Kidney tubule cell (primary cell): ENCODE results near the gene ZNF423.
A peak's percentile ranks its signal among the peaks of the same experiment; 100 is the strongest.

ENCODE experiments used
- DNase-seq: peaks from one replicate; pipeline ENCODE4 v3.0.0-alpha.2; 2018; ENCODE audit warnings: low spot score

Gene ZNF423

GRCh38 chr16:49782405-49782804 lies 73.5 kb downstream of the ZNF423 start:
- DNase-seq, result no peak

DNA sequence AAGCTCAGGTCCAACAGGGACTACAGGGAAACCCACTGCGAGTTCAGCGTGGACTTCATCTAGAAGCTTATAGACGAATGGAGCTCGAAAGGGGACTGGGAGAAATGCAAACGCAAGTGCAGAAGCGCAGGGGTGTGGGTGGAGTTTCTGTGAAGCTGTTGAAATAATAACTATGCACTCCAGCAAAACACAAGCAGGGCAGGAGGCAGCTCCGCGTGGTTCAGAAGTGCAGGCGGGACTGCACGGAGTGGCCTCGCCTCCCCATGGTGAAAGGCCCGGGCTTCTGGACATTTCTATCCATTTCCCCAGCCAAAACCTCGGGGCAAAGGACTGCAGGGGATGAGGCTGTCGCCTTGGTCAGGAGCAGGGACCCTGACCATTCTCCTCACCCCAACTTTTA lies 74.5 kb downstream of the ZNF423 start:
- no peak for DNase-seq

GRCh38 chr16:49780433-49780832 lies 75.5 kb downstream of the ZNF423 start:
- DNase-seq, result no peak

- DNase-seq, result no peak
Observed at GRCh38 chr16:49779979-49780378, 75.9 kb downstream of the ZNF423 start.

GRCh38 chr16:49778202-49778930 lies 77.5 kb downstream of the ZNF423 start:
- DNase-seq, result no peak

- DNase-seq, result no peak
Observed at GRCh38 chr16:49776734-49777133, 79.2 kb downstream of the ZNF423 start.

DNA sequence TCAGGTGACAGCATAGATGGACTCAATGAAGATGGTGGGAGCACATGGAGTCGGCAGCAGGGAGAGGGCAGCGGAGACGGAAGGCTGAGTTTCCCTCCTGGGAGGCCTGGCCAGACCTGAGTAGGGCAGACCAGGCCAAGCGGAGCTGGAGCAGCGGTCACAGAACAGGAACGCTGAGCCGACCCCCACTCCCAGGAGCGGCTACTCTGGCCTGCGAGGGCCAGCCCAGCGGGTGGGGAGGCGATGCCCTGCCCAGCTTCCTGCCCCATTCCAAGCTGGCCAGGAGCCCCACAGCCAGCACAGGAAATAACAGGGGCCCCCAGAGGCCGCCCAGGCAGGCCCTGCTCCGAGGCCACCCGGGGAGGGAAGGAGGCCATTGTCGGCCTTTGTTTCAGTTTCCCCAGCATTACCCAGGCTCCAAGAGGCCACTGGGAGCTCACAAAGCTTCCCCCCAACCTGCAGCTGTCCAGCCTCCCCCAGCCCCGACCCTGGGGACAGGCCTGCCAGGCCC lies 79.8 kb downstream of the ZNF423 start:
- DNase-seq, result no peak

DNA sequence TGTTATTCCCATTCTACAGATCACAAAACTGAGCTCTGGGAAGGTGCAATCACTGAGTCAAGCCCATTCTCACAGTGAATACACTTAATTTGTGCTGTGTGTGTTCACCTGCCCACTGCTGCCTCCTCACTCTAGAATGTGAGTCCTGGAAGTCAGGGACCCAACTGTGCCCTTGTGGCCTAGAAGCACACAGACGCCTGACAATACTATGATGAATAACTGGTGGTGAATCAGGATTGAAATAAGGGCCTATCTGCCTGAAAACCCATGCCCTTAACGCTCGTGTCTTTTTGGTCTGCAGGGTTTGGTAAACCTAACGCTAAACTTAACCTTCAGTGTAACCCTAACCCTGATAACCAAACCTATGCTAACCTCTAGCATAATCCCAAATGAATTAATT lies 80.3 kb downstream of the ZNF423 start:
- no peak for DNase-seq

DNA sequence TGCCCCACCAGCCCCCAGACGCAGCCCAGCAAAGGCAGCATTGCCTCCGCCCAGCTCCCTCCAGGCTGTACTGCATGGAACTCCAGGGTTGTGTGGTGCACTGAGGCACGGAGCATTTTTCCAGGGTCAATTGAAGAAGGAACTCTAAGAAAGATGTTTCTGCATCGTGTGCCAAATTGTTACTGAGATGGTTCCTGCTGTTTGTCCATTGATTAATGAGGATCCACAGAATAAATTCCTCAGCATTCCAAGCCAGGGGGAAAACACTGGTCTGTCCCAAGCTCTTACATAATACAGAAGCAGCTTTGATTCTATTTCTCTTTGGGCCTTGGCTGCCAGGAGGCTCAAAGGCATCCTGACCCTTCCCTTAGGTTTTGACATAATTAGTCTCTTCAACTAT lies 80.9 kb downstream of the ZNF423 start:
- DNase-seq, result no peak

GRCh38 chr16:49773534-49774475 lies 82.1 kb downstream of the ZNF423 start:
- DNase-seq, result no peak

DNA sequence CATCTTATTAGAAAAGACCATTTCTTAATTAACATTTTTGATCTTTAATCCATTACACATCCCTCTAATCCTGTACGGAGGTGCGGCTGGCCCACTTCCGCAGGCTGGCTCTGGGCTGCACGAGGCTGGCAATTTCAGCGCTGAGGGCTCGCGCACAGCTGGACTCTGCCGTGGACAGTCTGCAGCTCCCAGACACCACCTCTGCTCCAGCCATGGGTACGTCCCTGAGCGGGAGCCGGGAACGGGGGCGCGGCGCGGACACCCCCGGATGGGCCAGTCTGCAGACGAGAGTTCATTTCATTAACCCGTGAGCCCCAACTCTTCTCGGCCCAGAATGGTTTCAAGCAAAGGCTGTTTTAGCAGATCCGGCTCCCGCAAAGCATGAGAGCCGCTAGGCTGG lies 87.9 kb downstream of the ZNF423 start:
- no peak for DNase-seq

DNA sequence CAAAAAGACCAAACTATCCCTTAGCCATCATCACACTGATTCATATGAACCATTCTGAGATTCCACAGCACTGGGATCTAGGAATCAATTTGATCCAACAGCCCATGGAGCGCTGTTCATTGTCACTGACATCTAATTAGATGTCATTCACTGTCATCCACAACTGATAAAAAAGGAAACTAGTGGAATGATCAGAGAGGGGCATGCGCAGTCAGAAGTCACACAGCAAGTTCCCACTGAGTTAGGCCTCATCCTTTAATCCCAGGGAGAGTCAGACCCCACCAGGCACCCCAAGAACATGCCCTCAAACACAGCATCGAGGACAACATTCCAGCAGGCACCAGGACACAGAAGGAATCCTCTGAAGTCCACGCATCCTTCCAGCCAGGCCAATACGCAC lies 88.5 kb downstream of the ZNF423 start:
- no peak for DNase-seq

- DNase-seq, result no peak
Observed at GRCh38 chr16:49766225-49766624, 89.7 kb downstream of the ZNF423 start.

DNA sequence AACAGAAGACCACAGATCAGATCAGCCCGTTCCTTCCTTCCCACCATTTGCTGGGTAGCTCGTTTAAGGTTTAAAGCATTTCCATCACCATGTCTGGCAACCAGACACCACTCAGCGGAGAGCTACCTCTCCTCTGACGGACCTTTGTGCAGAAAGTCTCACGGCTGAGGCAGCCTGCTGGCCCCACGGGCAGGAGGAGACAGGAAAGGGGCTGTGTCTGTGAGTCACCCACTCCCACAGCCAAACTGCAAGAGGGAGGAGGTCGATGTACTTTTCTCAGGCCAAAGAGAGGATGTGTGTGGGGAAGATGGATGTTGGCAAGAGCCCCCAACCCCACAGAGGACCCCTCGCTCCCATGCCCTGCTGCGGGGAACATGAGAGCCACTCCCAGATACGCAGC lies 92.1 kb downstream of the ZNF423 start:
- no peak for DNase-seq

DNA sequence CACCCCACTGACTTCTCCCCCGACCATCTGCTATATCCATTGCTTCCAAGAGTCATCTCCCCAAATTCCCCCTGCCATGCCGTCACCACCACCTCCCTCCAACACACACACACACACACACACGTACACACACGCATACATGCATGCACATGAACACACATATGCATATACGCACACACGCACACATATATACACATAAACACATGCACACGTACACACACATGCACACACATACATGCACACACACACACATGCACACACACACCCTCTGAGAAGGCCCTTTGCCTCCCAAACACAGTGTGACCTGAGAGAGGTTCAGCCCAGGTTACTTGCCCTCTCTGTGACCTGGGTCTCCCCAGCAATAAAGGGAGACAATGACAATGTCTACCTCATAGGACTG lies 95.1 kb downstream of the ZNF423 start:
- DNase-seq, result no peak

GRCh38 chr16:49757559-49758069 lies 98.3 kb downstream of the ZNF423 start:
- DNase-seq, result no peak

GRCh38 chr16:49756775-49757558 lies 98.9 kb downstream of the ZNF423 start:
- DNase-seq, result peak; percentile 61

DNA sequence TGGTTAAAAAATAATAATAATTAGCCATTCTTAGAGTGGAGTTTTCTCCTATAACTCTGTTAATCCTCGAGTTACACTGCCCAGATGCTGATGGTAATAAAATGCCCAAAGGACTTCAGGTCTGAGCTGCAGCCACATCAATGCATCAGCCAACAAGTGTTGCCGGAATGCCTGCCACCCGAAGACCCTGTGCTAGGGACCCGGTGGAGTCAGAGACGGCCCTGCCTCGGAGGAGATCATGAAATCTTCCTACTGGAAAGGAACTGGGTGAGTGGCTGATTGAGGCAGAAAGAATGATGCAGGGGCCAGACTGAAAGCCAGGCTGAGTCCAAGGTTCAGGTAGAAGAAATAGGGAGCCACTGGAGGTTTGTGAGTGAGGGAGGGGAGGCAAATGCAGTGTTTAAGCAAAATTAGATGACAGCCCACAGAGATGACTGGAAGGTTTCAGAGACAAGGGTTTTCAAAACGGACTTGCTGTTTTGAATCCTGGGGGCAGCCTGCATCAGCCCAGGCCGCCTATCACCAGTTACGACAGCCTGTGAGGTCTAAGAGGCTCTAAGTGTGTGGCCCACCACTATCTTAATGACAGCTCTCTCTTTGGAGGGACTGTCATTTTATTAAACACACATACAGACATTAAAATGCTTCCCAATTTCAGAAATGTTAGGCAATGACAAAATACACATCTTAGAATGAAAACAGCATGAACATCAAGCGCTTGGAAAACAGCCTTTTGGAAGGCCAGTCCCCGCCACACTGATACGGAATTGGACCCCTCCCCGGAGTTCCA lies 100.0 kb downstream of the ZNF423 start:
- no peak for DNase-seq

- peak; percentile 70 for DNase-seq
Observed at GRCh38 chr16:49755313-49755620, 100.6 kb downstream of the ZNF423 start.

DNA sequence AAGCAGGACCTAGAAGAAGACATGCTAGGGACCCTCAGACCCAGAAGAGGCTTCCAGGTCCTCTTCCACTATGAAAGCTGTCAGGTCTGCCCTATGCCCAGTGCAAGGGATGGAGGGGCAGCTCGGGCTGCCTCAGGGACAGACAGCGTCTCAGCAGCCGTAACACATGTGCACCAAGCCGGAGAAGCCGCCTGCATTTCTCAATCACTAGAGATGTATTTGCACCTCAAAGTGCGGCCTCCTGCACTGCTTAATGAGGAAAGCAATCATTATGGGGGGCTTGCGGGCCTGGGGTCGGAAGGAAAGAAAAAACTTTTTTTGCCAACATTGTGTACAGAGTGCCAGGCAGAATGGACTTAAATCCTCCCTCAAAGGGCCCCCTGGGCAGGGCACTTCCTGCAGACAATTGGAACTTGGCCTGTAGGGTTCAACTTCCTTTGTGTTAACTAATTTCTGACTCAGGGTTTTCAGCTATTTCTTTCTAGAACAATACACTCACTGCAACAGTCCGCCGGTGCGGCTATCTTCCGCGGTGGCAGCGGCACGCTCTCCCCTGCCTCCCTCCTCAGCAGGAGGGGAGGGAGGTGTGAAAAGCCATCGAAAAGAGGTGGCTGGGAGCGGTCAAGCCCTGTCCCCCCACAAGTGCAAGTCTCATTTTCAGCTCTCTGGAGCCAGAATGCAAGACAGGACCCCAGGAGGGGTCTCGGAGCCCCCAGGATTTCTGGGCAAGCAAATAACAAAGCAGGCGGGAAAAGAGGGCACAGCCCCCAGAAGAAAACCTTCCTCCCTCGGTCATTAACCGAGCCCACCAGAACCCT lies 101.2 kb downstream of the ZNF423 start:
- peak; percentile 71 for DNase-seq
